ENCODE measurements around the gene ELK4.

ELK4 gene

DNA sequence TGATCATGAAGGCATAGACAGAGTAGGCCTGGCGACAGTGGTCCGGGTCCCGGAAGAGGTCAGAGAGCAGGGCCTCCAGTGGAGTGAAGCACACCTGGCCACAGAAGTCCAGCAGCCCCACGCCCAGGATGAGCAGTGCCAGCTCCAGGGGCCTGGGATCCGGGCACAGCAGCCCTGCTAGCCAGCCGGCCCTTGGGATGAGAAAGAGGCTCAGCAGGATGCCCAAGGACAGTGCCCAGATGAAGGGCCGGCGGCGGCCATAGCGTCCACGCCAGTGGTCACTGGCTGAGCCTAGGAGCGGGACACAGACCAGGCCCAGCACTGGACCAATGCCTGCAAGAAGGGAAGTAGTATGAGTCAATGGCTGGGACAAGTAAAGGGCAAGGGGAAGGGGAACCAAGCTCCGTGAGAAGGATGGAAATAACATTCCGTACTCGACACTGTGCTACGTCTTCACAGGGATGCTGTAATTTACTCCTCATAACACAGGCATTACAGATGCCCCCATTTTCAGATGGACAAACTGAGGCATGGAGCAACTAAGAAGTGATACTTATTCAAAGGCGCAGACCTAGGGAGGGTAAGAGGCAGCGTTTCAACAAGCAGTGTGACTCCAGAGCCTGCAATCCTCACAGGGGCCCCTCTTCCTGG is 31.6 kb upstream of the ELK4 start:
- TF ChIP-seq, protein P1, sequence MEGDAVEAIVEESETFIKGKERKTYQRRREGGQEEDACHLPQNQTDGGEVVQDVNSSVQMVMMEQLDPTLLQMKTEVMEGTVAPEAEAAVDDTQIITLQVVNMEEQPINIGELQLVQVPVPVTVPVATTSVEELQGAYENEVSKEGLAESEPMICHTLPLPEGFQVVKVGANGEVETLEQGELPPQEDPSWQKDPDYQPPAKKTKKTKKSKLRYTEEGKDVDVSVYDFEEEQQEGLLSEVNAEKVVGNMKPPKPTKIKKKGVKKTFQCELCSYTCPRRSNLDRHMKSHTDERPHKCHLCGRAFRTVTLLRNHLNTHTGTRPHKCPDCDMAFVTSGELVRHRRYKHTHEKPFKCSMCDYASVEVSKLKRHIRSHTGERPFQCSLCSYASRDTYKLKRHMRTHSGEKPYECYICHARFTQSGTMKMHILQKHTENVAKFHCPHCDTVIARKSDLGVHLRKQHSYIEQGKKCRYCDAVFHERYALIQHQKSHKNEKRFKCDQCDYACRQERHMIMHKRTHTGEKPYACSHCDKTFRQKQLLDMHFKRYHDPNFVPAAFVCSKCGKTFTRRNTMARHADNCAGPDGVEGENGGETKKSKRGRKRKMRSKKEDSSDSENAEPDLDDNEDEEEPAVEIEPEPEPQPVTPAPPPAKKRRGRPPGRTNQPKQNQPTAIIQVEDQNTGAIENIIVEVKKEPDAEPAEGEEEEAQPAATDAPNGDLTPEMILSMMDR (conservative IDR thresholded peaks at IDR 0.05; ENCODE audit: low read depth, low read length): no peak
- DNase-seq (ENCODE audit: low read depth): no peak
- H3K4me3 ChIP-seq (ENCODE audit: low read length): no peak overlapping the region

DNA sequence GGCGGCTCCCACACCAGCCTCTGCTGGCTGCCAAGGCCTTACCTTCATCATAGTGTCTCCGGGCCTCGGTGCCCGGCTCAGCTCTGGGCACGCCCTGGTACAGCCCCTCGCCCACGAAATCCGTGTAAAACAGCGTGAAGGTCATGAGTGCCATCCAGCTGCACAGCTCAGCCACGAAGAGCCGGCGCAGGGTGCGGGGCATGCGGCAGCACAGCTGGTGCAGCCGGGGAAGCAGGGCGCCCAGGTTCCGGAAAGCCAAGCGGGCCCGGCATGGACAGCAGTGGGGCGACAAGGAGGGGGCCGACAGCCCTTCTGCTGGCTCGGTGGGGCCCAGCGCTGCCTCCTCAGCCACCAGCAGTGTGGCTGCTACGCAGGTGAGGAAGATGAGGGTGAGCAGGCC is 31.0 kb upstream of the ELK4 start:
- DNase-seq (ENCODE audit: low read depth): no peak
- H3K4me3 ChIP-seq (ENCODE audit: low read length): no peak overlapping the region
- TF ChIP-seq, protein P1 (conservative IDR thresholded peaks at IDR 0.05; ENCODE audit: low read depth, low read length): no peak

DNA sequence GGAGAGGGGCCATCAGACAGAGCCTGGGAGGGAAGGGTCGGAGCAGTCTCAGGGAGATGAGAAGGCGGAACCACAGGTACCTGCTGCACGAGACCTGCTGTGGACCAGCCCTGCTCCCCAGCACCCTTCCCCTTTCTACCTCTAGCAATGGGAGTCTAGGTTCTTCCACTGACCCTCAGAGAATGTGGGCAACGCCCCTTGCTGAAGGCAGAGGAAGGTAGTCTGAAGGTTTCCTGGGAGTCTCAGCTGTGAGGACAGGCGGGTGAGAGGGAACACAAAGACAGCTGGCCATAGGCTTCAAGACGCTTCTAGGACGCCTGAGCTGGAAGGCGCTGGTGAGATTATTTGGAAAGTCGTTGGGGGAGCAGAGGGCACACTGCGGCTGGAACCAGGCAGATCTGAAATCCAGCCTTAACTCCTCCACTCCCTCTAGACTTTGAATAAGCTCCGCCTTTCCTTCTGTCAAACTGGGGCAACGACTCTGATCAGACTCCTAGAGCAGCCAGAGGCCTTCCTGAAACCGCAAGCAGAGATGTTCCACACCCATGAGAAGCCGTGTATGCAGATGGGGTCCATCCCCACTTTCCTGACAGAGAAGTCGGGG is 30.4 kb upstream of the ELK4 start:
- TF ChIP-seq, protein P1 (conservative IDR thresholded peaks at IDR 0.05; ENCODE audit: low read depth, low read length): no peak
- no peak for DNase-seq (ENCODE audit: low read depth)
- H3K4me3 ChIP-seq (ENCODE audit: low read length): no peak overlapping the region

DNA sequence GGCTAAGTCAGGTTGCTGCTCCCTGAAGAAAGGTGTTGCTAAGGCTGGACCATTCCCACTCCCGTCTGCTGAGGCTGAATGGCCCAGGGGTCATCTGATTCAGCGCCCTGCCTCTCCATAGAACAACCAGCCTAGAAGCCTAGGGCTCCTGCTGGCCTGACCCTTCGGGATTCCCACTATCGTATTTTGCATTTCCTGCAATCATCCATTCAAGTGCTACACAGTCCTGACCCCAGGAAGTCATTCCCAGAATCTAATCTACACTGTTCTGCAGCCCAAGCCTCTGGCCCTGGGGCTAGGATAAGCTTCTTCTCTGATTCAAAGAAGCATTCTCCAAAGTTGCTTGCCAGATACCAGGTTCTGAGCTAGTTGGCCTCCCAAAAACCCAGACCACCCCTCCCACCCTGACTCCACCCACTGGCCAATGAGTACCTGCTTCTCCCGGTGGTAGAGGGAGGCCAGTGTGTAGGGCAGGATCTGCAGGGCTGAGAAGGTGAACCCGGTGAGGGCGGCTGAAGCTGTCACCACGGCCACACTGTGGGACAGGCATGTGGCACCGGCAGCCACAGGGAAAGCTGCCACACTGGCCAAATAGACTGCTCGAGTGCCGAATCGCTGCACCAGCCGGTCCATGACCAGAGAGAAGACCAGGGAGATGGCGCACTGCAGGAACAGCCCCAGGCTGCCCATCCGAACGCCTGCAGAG is 29.8 kb upstream of the ELK4 start:
- TF ChIP-seq, protein P1 (conservative IDR thresholded peaks at IDR 0.05; ENCODE audit: low read depth, low read length): no peak
- DNase-seq (ENCODE audit: low read depth): no peak
- no peak overlapping the region for H3K4me3 ChIP-seq (ENCODE audit: low read length)

DNA sequence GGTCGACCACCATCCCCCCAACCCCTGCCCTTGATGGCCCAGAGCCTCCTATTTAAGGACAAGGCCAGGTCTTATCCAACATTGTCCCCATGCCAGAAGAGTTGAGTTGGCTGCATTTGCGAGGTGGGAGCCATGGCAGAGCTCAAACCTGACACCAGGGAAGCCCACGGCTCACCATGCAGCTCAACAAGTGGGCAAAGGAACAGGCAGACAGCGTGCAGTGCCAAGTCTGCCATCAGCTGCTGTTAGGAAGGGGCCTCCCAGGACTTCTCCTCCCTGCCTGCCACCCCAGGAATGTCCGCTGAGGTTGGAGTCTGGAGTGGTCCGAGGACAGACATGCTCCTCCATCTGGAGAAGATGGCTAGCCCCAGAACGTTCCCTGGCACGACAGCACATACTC is 28.6 kb upstream of the ELK4 start:
- no peak for DNase-seq (ENCODE audit: low read depth)
- TF ChIP-seq, protein P1 (conservative IDR thresholded peaks at IDR 0.05; ENCODE audit: low read depth, low read length): no peak
- no peak overlapping the region for H3K4me3 ChIP-seq (ENCODE audit: low read length)

DNA sequence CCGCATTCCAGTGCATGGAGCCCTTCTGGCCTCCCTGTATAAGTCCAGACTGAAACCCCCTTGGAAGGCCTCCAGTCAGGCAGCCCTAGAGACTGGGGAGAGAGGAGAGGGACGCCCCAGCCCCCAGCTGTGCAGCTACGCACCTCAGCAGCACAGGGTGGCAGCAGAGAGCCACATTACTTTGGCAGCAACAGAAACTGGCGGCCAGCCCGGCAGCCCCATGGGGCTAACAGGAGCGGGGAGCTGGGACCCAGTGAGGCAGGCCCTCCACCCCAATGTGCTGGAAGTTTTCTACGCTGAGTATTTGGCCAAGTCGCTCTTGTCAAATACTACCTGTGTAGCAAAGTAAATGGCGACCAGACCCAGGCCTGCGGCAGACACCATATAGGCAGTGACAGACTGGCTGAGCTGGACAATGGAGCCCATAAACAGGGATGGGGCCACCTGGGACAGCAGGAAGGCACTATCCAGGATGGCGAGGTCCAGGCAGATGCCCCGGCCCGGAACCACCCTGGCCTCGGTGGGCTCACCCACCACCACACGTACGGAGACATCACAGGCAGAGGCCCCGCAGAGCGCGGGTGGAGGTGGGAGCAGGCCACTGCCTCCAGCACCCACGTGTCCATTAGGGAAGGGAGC is 27.3 kb upstream of the ELK4 start:
- no peak for DNase-seq (ENCODE audit: low read depth)
- no peak overlapping the region for H3K4me3 ChIP-seq (ENCODE audit: low read length)
- TF ChIP-seq, protein P1 (conservative IDR thresholded peaks at IDR 0.05; ENCODE audit: low read depth, low read length): peak; percentile 87

Data from retinal pigment epithelial cell (primary cell).